ENCODE data around the gene NPIPA1. TPM values are rescaled to one million over a fixed set of nuclear protein-coding genes. Genes with fewer than 3 reads are reported as not detected.
"Not testable (repeated sequence)": the region's sequence is repeated elsewhere in the genome, so short reads cannot be mapped to it uniquely, and the experiment has no call there.

NPIPA1 gene
- polyA plus RNA-seq, 2 of the 4 experiments (the other 2 are of a cell fraction), result 59.9 to 62.7 TPM

DNA sequence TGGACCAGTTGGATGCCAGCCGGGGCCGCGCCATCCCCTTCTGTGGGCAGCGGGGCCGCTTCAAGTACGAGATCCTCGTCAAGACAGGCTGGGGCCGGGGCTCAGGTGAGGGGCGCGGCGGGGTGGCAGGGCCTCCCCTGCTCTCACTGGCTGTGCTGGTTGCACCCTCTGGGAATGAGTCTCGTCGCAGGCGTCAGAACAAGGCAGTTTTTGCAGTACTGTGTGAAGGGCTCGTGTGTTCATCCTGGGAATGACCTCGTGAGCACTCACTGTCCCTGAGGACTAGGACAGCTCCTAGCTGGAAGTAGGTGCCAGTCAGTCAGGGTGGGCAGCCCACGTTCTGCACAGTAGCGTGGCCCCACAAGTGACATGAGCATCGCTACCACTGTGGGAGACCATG is 6.3 kb upstream of the NPIPA1 start:
- ATAC-seq; H3K9me3 ChIP-seq; H3K4me1 ChIP-seq; CTCF ChIA-PET; DNase-seq (ENCODE audit: low read depth in 1 of 2, low spot score in 1 of 2); FAIRE-seq; POLR2A ChIA-PET; H3K4me2 ChIP-seq; H3K4me3 ChIP-seq; H3K27ac ChIP-seq: not testable (repeated sequence)
- 84% methylated on average over 5 of the region's 19 CpGs for WGBS (ENCODE audit: missing lambda C conversion rate)

DNA sequence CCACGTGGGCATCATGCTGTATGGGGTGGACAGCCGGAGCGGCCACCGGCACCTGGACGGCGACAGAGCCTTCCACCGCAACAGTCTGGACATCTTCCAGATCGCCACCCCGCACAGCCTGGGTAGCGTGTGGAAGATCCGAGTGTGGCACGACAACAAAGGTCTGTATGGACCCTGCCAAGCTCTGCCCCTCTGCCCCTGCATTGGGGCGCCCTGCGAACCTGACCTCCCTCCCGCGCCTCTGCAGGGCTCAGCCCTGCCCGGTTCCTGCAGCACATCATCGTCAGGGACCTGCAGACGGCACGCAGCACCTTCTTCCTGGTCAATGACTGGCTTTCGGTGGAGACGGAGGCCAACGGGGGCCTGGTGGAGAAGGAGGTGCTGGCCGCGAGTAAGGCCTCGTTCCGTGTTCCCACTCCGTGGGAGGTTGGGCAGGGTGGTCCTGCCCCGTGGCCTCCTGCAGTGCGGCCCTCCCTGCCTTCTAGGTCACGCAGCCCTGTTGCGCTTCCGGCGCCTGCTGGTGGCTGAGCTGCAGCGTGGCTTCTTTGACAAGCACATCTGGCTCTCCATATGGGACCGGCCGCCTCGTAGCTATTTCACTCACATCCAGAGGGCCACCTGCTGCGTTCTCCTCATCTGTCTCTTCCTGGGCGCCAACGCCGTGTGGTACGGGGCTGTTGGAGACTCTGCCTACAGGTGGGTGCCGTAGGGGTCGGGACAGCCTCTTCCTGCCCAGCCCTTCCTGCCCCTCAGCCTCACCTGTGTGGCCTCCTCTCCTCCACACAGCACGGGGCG is 4.5 kb upstream of the NPIPA1 start:
- DNase-seq (ENCODE audit: low read depth in 1 of 2, low spot score in 1 of 2); FAIRE-seq; H3K4me3 ChIP-seq; H3K4me2 ChIP-seq; CTCF ChIA-PET; POLR2A ChIA-PET; H3K27ac ChIP-seq; H3K4me1 ChIP-seq; ATAC-seq; H3K9me3 ChIP-seq: not testable (repeated sequence)
- 94% methylated on average over 16 of the region's 47 CpGs for WGBS (ENCODE audit: missing lambda C conversion rate)

DNA sequence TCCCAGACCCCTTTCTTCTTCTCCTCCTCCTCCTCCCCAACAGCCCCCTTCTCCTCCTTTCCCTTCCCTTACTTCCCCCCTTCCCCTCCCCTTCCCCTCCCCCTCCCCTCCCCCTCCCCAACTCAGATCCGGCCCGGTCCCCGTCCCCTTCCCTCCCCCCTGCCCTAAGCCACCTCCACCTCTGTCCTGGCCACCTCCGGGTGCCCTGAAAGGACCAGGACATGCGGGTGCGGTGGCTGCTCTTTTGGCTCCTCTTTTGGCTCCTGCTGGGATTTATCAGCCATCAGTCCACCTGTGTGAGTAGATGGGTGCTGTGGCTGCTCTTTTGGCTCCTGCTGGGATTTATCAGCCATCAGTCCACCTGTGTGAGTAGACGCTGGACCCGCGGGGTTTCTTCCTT is 751 bp downstream of the NPIPA1 start:
- H3K4me3 ChIP-seq; DNase-seq (ENCODE audit: low read depth in 1 of 2, low spot score in 1 of 2); POLR2A ChIA-PET; H3K4me2 ChIP-seq; H3K9me3 ChIP-seq; H3K27ac ChIP-seq; CTCF ChIA-PET; ATAC-seq; FAIRE-seq; H3K4me1 ChIP-seq: not testable (repeated sequence)
- WGBS (ENCODE audit: missing lambda C conversion rate), result 94% methylated on average over 3 of the region's 9 CpGs

DNA sequence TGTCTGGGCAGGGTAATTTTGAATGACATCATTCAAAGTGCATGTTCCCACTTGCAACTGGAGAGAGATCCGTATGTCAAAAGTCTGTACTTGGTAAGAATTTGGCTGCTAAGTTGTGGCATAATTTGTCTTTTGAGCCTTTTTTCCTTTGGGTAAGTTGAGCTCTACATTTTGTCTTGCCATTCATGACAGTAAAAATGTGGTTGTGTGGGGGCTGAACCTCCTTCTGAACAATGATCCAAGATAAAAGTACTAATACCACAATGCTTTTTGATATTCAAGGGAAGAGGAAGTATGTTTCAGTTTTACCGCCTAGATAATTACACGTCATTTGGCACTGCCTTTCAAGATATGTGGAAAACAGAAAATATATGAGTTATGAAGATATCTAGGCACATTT is 5.4 kb downstream of the NPIPA1 start:
- CTCF ChIA-PET; FAIRE-seq; POLR2A ChIA-PET; DNase-seq (ENCODE audit: low read depth in 1 of 2, low spot score in 1 of 2); H3K9me3 ChIP-seq; H3K4me2 ChIP-seq; H3K27ac ChIP-seq; H3K4me1 ChIP-seq; ATAC-seq; H3K4me3 ChIP-seq: not testable (repeated sequence)
- WGBS (ENCODE audit: missing lambda C conversion rate), result 83% methylated on average over 3 of the region's 3 CpGs

- ATAC-seq (peak in 1 of 2 experiments; percentile 40; a peak in 1 of 6 replicates), DNase-seq (ENCODE audit: low read depth in 1 of 2, low spot score in 1 of 2) (no peak), FAIRE-seq (no peak)
- POLR2A ChIA-PET, result no interaction called here
- no peak overlapping the region for H3K4me2 ChIP-seq
- TF ChIP-seq MAZ (IDR thresholded peaks at IDR 0.05; ENCODE audit: borderline replicate concordance, low read depth, low read length), result no peak
- CTCF ChIA-PET, result interaction anchor here (0.8 kb wide), 1 partner anchor 7 kb away, joined by 4 read pairs; no protein-coding TSS in a partner anchor
- no peak overlapping the region for H3K27ac ChIP-seq
- no peaks in the 10 kb centered on the region for H3K9me3 ChIP-seq
- no peak overlapping the region for H3K4me3 ChIP-seq
- 91% methylated on average over 16 of the region's 16 CpGs for WGBS (ENCODE audit: missing lambda C conversion rate)
- no peaks in the 10 kb centered on the region for H3K4me1 ChIP-seq
Observed at GRCh38 chr16:14955546-14956231, 18.4 kb downstream of the NPIPA1 start.

DNA sequence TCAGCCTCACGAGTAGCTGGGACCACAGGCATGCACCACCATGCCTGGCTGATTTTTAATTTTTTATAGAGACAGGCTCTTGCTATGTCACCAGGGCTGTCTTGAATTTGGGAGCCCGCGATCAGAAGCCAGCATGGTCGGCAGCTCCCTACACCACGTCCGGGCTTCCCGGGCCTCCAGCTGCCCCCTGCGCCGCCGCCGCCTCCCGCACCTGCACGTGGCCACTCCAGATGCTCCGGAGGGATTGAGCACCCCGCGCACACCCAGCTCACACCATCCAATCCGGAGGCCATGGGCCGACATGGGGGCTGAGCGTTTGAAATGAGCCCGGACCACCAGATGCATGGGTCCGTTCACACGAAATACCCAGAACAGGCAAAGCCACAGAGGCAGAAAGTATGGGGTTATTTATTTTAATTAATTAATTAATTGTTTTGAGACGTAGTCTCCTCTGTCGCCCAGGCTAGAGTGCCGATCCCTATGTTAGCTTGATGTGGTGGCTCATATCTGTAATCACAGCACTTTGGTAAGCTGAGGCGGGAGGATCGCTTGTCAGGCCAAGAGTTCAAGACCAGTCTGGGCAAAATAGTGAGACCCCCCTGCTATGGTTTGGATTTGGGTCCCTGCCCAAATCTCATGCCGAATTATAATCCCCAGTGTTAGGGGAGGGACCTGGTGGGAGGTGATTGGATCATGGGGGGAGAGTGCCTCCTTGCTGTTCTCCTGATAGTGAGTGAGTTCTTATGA is 20.5 kb downstream of the NPIPA1 start:
- TF ChIP-seq NR3C1 (IDR thresholded peaks at IDR 0.05), result no peak
- no peak for TF ChIP-seq CHD2 (IDR thresholded peaks at IDR 0.05; ENCODE audit: low read length, partially characterized antibody)
- TF ChIP-seq HOXB13 (CRISPR knock-in tag; IDR thresholded peaks at IDR 0.05; ENCODE audit: low read depth), result no peak
- TF ChIP-seq, protein P1, sequence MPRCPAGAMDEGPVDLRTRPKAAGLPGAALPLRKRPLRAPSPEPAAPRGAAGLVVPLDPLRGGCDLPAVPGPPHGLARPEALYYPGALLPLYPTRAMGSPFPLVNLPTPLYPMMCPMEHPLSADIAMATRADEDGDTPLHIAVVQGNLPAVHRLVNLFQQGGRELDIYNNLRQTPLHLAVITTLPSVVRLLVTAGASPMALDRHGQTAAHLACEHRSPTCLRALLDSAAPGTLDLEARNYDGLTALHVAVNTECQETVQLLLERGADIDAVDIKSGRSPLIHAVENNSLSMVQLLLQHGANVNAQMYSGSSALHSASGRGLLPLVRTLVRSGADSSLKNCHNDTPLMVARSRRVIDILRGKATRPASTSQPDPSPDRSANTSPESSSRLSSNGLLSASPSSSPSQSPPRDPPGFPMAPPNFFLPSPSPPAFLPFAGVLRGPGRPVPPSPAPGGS (IDR thresholded peaks at IDR 0.05), result no peak
- no peak for TF ChIP-seq KDM1A (IDR thresholded peaks at IDR 0.05; ENCODE audit: low read depth)
- ChIA-PET CTCF (interaction anchor here (0.6 to 1.4 kb wide), 5 partner anchors 10 to 705 kb away, joined by 3 to 4 read pairs (median 3); partner anchors contain the start of gene PDXDC1), POLR2A (no interaction called here)
- H3K27ac ChIP-seq, result no peak overlapping the region
- FAIRE-seq, result no peak
- no peak for DNase-seq (ENCODE audit: low read depth in 1 of 2, low spot score in 1 of 2)
- no peak overlapping the region for H3K4me2 ChIP-seq
- no peaks in the 10 kb centered on the region for H3K4me1 ChIP-seq
- no peak overlapping the region for H3K4me3 ChIP-seq
- WGBS (ENCODE audit: missing lambda C conversion rate), result 91% methylated on average over 28 of the region's 28 CpGs
- no peak; a peak in 1 of 6 replicates for ATAC-seq
- H3K9me3 ChIP-seq, result no peaks in the 10 kb centered on the region
